Measurements from ENCODE around the gene RUNX2. TPM values are rescaled to one million over a fixed set of nuclear protein-coding genes. Genes with fewer than 3 reads are reported as not detected.

RUNX2 gene
- total and polyA plus RNA-seq, 10 of the 15 experiments (the other 5 are each of a cell fraction or from before 2014, with no cell fraction given): 0.01 to 0.77 (median 0.15) TPM; not detected in 3

- no peaks in the 10 kb centered on the region for H4K20me1 ChIP-seq (ENCODE audit: control insufficient read depth, insufficient read depth)
- ATAC-seq (no peak), DNase-seq (ENCODE audit: low read depth, low spot score) (no peak), FAIRE-seq (no peak)
- no peak overlapping the region for H3K27ac ChIP-seq (ENCODE audit: control insufficient read depth, insufficient read depth)
- H3K4me3 ChIP-seq: no peak overlapping the region
- CTCF ChIA-PET: no interaction called here
- POLR2A ChIA-PET: no interaction called here
- H3K9ac ChIP-seq (ENCODE audit: control insufficient read depth, insufficient read depth, low read length): no peak overlapping the region
- TF ChIP-seq SIX5 (IDR thresholded peaks at IDR 0.05; ENCODE audit: low read depth, low read length, severe bottlenecking): no peak
- TF ChIP-seq, protein P1, sequence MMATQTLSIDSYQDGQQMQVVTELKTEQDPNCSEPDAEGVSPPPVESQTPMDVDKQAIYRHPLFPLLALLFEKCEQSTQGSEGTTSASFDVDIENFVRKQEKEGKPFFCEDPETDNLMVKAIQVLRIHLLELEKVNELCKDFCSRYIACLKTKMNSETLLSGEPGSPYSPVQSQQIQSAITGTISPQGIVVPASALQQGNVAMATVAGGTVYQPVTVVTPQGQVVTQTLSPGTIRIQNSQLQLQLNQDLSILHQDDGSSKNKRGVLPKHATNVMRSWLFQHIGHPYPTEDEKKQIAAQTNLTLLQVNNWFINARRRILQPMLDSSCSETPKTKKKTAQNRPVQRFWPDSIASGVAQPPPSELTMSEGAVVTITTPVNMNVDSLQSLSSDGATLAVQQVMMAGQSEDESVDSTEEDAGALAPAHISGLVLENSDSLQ (IDR thresholded peaks at IDR 0.05): no peak
- no peak for TF ChIP-seq EGR1 (IDR thresholded peaks at IDR 0.05; ENCODE audit: borderline replicate concordance in 1 of 2, low read depth in 2 of 2, low read length in 2 of 2)
- TF ChIP-seq NFYB (IDR thresholded peaks at IDR 0.05; ENCODE audit: insufficient read depth, low read depth, low read length): no peak
- no peak for TF ChIP-seq CBFB (IDR thresholded peaks at IDR 0.05; ENCODE audit: low read depth)
- TF ChIP-seq YY1 (IDR thresholded peaks at IDR 0.05; ENCODE audit: low read depth, low read length): no peak
- no peak for TF ChIP-seq ZNF24 (IDR thresholded peaks at IDR 0.05)
- TF ChIP-seq, protein P2, sequence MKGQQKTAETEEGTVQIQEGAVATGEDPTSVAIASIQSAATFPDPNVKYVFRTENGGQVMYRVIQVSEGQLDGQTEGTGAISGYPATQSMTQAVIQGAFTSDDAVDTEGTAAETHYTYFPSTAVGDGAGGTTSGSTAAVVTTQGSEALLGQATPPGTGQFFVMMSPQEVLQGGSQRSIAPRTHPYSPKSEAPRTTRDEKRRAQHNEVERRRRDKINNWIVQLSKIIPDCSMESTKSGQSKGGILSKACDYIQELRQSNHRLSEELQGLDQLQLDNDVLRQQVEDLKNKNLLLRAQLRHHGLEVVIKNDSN (IDR thresholded peaks at IDR 0.05; ENCODE audit: borderline replicate concordance, extremely low read length, insufficient read depth, low read depth, low read length): no peak
- TF ChIP-seq, protein P3, sequence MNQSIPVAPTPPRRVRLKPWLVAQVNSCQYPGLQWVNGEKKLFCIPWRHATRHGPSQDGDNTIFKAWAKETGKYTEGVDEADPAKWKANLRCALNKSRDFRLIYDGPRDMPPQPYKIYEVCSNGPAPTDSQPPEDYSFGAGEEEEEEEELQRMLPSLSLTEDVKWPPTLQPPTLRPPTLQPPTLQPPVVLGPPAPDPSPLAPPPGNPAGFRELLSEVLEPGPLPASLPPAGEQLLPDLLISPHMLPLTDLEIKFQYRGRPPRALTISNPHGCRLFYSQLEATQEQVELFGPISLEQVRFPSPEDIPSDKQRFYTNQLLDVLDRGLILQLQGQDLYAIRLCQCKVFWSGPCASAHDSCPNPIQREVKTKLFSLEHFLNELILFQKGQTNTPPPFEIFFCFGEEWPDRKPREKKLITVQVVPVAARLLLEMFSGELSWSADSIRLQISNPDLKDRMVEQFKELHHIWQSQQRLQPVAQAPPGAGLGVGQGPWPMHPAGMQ (IDR thresholded peaks at IDR 0.05; ENCODE audit: borderline replicate concordance): no peak
- TF ChIP-seq ATF7 (IDR thresholded peaks at IDR 0.05; ENCODE audit: low read depth): no peak
- no peak for TF ChIP-seq SUPT20H (IDR thresholded peaks at IDR 0.05; ENCODE audit: borderline replicate concordance, control insufficient read depth, low read depth, low read length)
- WGBS (ENCODE audit: insufficient coverage, insufficient replicate concordance, low lambda C conversion rate, missing lambda C conversion rate): 90% methylated on average over 3 of the region's 3 CpGs
- H3K79me2 ChIP-seq (ENCODE audit: control insufficient read depth, insufficient read depth, low read length): no peaks in the 10 kb centered on the region
- H3K9me3 ChIP-seq (replicated peaks; ENCODE audit: control insufficient read depth, insufficient read depth, low read length): no peaks in the 10 kb centered on the region
- H3K36me3 ChIP-seq (ENCODE audit: control insufficient read depth in 2 of 2, insufficient read depth in 2 of 2, low read length in 1 of 2): no peaks in the 10 kb centered on the region
- SMC1A ChIA-PET (ENCODE audit: uncharacterized antibody, unreplicated experiment): interaction anchor here (1.1 to 1.4 kb wide), 2 partner anchors 12 to 18 kb away, joined by 3 to 4 read pairs; no protein-coding TSS in a partner anchor
- BruUV-seq (replicated peaks): no TSS peak
- peaks cover 0 to 6% of the 10 kb centered on the region in 2 experiments; a peak in 3 of 4 replicates for H3K27me3 ChIP-seq (replicated peaks in 1 of 2; ENCODE audit: control insufficient read depth in 2 of 2, insufficient read depth in 2 of 2, low read length in 1 of 2)
- RAD21 ChIA-PET (ENCODE audit: unreplicated experiment): no interaction called here
- H3K4me2 ChIP-seq (ENCODE audit: control insufficient read depth, insufficient read depth): no peak overlapping the region
- H2AFZ ChIP-seq (ENCODE audit: control insufficient read depth, low read depth, low read length): no peak overlapping the region
- intact Hi-C loops (cut with micrococcal nuclease; ENCODE audit: unreplicated experiment): no loop called here
- no peaks in the 10 kb centered on the region for H3K4me1 ChIP-seq (ENCODE audit: control insufficient read depth, insufficient read depth, low read length)
- in situ Hi-C loops (cut with MboI): no loop called here
Measured at GRCh38 chr6:45651301-45651700, 323.2 kb downstream of the RUNX2 start.
